Measurements from ENCODE around the gene OSCAR.
"Not testable (repeated sequence)": the region's sequence is repeated elsewhere in the genome, so short reads cannot be mapped to it uniquely, and the experiment has no call there.

OSCAR gene

DNA sequence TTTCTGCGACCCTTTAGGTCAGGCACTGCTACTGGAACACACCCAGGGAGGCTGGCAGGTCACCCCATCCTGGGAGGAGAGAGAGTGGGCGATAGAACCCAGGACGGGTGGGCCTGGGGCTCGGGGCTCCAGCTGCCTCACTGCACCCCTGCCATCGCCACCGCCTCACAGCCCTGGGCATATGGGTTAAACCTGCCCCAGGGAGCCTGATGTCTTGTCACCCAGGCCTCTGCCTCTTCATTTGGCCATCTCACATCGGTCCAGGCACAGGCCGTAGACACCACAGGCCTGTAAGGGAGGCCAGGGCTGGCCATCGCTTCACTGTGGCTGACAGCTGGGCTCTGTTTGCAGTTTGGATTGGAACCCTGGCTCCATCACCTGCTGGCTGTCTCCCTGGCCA lies 25.1 kb upstream of the OSCAR start:
- no peak for DNase-seq (ENCODE audit: low read depth in 2 of 2)

DNA sequence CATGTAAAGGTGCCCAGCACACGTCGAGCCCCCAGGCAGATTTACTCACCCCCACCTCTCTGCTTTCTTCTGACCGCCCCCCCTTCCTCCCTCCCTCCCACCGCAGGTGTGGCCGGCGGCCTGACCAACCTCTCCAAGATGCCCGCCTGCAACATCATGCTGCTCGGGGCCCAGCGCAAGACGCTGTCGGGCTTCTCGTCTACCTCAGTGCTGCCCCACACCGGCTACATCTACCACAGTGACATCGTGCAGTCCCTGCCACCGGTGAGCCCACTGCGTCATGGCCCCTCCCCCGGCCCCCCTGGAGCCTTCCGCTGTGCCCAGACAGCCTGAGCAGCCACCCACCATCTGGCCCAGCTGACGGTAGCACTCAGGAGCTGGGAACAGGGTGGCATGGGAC lies 23.8 kb upstream of the OSCAR start:
- no peak for DNase-seq (ENCODE audit: low read depth in 2 of 2)

DNA sequence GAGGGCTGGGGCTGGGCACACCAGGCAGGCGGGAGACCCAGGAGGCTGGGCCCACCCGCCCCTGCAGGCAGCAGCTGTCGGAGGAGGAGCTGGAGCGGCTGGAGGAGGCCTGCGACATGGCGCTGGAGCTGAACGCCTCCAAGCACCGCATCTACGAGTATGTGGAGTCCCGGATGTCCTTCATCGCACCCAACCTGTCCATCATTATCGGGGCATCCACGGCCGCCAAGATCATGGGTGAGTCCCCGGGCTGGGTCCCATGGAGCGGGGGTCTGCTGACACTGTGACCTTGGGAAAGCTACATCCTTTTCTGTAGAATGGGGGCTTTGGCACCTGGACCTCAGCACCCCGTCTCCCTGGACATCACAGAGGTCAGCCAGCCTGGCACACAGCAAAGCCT lies 23.1 kb upstream of the OSCAR start:
- no peak for DNase-seq (ENCODE audit: low read depth in 2 of 2)

DNA sequence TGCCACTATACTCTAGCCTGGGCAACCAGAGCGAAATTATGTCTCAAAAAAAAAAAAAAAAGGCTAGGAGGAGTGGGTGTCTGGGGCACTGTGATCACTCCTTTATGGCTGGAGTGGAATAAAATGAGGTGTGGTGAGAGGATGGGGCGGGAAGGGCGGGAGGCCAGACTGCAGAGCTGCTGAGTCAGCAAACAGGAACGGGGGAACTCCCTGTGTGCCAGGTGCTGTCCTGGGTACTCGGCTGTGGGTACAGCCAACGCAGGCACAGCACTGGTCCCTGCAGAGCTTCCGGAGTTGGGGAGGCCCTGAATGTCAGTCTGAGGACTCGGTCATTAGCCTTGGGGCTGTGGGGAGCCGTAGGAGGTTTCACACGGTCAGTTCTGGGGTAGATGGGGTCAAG lies 20.7 kb upstream of the OSCAR start:
- no peak for DNase-seq (ENCODE audit: low read depth in 2 of 2)

DNA sequence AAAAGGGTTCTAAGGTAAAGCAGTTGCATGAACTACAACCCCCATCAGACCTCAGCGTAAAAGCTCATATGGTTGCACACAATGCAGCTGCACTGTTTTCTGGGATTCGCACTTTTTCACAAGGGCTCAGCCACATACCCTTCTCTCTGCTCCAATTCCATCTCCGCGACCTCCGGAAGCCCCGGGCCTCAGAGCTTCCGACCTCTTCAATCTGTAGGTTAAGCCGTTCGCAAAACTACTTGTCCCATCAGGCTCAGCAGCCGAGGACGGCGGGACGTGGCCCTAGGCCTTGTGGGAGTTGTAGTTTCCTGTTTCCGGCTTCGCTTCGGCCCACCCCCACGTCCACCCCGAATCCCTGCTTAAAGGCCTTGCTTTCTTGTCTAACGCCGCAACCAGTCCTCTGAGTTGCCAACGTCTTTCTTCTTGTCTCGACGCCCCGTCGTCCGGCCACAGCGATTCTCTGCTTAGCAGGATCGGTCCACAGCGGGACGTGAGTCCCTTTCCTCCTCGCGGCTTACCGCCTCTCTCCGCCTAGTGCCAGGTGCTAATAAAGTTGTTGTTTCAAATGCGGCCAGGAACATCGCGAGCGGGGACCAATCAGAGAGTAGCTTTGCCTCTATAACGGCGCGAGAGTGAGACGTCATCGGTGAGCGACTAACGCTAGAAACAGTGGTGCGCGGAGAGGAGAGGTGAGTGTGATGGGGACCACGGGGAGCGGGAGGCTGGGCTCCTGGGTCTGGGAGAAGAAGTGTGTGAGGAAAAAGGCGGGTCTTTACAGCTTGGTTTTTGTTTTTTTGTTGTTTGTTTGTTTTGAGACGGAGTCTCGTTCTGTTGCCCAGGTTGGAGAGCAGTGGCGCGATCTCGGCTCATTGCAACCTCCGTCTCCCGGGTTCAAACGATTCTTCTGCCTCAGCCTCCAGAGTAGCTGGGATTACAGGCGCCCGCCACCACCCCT lies 14.8 kb upstream of the OSCAR start, which contains the start of the genes PRPF31 and TFPT:
TSS of gene PRPF31 (plus strand) at position 646 of the 955 bp plus-strand sequence. CDS start 2,525 bp downstream, outside the sequence.
TSS of gene TFPT (minus strand) at position 549 of the 955 bp plus-strand sequence. CDS start at position 161, 388 bp downstream.
- peak; percentile 86 to 94 for DNase-seq (ENCODE audit: low read depth in 2 of 2)

DNA sequence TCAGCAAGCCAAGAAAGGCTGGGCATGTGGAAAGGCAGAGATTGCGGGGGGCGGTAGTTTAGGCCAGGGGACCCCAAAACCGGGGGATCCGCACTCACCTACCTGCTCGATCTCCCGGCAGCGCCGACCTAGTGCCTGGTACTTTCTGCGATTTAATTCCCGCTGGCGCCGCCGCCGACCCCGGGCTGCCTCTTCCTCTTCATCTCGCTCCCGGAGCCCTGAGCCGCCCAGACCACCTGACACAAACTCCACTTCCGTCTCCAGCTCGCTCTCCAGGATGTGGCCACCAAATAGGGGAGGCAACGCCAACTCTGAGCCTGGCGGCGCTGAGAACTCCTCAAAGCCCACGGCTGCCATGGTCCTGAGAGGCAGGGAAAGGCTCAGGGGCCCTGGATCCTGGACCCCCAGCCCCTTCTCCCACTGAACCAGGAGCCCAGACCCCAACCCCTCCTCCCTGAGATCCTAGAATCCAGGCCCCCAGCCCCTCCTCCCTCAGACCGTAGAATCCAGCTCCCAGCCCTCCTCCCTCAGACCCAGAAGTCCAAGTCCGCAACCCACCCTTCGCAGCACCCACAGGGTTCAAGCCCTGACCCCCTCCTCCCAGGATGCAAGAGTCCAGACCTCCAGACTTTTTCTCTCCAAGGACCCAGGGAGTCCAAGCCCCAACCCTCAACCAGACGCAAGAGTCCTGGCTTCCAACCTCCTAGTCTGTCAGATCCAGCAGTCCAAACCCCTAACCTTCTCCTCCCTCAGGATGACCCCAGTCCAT lies 13.9 kb upstream of the OSCAR start:
- no peak for DNase-seq (ENCODE audit: low read depth in 2 of 2)

DNA sequence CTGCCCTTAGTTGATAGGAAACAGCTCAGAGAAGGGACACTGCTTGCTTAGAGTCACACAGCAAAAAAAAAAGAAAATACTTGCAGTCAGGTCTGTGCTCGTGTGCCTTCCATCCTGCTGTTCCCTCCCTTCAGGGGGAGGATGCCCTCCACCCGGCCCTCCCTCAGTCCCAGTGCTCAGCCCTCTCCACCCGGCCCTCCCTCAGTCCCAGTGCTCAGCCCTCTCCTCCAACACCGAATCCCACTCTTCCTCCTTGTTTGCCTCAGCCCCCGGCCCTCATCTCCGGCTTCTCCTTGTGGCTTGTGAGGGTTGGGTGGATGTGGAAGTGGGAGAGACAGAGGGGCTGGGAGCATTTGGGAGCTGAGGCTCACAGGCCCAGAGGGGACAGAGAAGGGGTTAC lies 9.0 kb upstream of the OSCAR start:
- DNase-seq (ENCODE audit: low read depth in 2 of 2), result no peak

DNA sequence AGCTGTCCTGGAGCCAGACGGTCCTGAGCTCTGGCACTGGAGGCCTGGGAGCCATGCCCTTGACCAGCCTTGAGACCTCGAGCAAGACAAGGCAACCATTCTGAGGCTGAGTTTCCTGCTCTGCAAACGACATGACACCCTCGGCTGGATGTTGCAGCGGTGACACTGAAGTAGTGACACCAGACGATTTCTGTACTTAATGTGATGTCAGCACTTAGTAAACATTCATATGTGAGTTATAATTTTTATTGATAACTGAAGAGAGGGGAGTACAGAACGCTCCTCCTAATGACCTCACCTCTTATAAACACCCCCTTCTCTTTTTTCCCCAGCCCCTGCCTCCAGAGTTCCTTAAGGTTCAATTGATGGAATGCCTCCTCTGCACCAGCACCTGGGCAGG lies 7.9 kb upstream of the OSCAR start:
- DNase-seq (ENCODE audit: low read depth in 2 of 2), result no peak

DNA sequence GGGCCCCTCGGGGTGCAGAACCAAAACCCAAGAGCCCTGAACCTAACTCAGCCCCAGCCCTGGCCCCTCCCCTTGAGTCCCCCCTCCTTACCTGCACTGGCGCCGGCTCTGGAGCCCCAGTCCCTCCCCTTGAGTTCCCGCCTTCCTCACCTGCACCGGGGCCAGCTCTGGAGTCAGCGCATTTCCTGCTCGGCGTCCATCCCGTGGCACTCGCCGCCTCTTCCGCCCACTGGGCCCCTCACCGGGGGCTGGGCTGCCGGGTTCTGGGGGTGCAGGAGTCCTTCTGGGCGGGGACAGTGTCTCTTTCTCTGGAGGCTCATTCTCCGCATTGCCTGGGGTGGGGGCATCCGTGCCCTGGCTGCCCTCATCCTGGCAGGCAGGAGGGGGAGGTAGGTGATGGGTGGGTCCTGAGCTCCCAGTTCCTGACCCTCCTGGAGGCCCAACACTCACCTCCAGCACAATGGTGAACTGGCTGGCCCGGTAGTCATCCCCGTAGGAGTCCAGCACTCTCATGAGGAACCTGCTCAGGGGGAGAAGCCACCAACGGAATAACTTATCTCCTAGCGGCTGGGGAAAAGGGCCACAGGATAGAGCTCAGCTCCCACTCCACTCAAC lies 7.4 kb upstream of the OSCAR start:
- no peak for DNase-seq (ENCODE audit: low read depth in 2 of 2)

DNA sequence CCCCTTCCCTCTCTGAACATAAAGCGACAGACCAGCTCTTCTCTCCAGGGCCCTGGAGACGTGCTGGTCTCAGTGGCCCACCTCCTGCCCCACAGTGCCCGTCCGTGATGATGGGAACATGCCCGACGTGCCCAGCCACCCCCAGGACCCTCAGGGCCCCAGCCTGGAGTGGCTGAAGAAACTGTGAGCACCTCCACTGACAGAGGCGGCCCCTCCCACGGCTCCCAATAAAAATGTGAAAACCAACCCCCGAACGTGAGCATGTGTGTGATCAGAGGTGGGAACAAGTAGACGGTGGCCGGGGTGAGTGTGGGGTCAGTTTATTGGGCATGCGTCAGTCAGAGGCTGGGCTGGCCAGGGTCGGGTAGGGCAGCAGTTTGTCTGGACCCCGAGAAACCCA lies 6.1 kb upstream of the OSCAR start:
- DNase-seq (ENCODE audit: low read depth in 2 of 2), result no peak

DNA sequence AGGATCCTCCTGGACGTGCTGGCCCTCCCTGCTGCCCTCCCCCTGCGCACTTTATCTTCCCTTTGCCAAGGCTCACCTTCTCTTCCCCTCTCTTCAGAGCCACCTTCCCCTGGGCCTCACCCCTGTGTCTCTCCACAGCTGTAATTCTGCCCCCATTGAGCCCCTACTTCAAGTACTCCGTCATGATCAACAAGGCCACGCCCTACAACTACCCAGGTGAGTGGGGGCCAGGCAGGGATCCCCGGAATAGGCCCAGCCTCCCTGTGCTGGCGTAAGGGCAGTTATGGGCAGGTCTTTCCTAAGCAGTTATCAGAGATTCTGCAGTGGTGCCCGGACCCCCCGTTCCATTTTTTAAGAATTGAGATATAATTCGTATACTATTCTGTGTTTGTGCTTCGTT lies 5.2 kb upstream of the OSCAR start:
- DNase-seq (ENCODE audit: low read depth in 2 of 2), result no peak

DNA sequence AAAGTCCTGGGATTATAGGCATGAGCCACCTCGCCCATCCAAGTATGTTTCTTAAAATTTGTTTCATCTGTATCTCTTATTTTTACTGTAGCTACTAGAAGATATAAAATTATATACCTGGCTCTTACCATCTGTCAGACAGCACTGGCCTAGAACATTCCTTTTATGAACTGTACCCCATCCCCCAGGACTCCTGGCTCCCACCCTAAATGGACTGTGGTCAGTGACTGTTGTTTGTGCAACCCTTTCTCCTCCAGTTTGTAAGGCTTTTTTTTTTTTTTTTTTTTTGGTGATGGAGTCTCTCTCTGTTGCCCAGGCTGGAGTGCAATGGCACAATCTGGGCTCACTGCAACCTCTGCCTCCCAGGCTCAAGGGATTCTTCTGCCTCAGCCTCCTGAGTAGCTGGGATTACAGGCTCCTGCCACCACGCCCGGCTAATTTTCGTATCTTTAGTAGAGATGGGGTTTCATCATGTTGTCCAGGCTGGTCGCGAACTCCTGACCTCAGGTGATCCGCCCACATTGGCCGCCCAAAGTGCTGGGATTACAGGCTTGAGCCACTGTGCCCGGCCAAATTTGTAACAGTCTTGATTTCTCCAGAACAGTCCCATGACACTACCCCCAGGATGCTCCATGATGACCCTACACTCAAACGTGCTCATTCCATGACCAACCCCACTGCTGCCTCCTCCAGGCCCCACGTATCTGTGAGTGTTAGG lies 4.6 kb upstream of the OSCAR start:
- no peak for DNase-seq (ENCODE audit: low read depth in 2 of 2)

DNA sequence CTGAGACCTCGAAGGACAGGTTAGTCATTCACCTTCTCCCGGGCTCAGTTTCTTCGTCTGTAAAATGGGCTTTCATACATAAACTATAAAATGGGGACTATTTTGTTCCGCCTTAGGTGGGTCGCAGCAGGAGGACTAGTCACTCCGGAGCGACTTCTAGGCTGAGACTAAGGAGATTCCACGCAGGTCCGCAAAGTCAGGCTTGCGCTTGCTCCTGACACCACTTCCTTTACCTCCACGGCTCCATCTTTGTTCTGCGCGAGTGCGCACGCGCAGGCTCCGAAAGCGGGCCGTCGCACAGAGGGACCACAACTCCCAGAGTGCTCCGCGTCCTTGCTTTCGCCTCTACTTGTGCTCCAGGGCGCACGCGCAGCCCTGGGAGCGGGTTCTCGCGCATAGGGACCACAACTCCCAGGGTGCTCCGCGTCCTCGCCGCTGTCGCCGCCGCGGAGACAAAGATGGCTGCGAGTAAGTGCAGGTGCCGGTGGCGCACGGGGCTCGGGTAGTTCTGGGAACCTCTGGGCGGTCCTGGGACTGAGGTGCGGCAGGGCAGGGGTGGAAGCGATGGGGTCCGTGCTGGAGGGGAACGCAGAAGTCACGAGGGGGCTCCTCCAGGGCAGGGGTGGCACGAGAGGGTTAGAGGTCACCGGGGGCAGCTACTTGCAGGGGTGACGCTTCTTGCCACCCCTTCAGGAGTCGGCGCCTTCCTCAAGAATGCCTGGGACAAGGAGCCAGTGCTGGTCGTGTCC lies 2.0 kb upstream of the OSCAR start, which contains the start of gene NDUFA3:
TSS of gene NDUFA3 (plus strand) at position 435 of the 749 bp plus-strand sequence. CDS start at position 459, 24 bp downstream.
- DNase-seq (ENCODE audit: low read depth in 2 of 2), result peak; percentile 91 to 95

DNA sequence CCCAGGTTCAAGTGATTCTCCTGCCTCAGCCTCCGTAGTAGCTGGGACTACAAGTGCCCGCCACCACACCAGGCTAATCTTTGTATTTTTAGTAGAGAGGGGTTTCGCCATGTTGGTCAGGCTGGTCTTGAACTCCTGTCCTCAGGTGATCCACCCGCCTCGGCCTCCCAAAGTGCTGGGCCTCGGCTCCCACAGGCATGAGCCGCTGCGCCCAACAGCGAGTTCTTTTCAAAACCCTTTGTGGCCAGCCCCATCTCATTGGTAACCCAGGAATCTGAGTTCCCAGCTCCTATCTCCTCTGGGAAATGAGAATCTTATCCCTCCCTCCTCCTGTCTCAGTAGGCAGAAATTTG lies 724 bp downstream of the OSCAR start:
- not testable (repeated sequence) for DNase-seq (ENCODE audit: low read depth in 2 of 2)

DNA sequence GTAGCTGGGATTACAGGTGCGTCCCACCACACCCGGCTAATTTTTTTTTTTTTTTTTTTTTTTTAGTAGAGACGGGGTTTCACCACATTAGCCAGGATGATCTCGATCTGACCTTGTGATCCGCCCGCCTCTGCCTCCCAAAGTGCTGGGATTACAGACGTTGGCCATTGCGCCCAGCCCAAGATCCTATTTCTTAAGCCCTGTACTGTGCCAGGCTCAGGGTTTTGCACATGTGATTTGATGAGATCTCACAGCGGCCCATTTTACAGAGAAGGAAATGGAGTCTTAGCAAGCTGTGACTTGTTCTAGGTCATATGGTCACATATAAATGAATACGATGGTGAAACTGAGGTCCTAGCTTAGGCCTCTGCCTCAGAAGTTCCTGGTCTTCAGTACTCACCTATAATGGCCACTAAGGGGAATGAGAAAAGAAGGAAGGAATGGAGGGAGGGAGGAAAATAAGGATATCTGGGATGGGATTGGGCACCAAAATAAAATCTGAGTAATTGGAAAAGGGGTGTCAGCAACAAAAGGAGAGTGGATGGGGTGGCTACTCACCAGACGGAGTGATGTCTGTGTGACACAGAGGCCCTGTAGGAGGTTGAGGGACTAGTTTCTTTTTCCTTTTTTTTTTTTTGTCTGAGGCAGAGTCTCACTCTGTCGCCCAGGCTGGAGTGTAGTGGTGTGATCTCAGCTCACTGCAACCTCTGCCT lies 1.3 kb downstream of the OSCAR start:
- no peak for DNase-seq (ENCODE audit: low read depth in 2 of 2)

DNA sequence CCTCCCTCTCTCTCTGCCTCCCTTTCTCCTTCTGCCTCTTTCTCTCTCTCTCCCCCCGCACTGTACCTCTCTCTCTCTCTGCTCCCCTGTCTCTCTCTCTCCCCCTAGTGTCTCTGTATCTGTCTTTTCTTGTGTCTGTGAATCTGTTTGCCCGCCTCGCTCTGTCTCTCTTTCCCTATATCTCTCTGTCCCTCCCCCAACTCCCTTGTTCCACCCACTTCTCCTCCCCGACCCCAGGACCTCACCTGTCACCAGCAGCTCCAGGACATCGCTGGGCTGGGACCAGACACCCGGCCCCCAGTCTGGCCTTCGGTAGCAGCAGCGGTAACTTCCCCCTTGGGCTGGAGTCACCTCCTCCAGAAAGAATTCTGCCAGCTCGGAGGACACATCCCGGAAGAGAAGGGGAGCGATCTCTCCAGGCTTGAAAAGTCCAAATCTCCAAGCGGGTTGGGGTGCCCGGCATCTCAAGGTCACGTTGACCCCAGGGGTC lies 3.9 kb downstream of the OSCAR start:
- DNase-seq (ENCODE audit: low read depth in 2 of 2), result no peak

DNA sequence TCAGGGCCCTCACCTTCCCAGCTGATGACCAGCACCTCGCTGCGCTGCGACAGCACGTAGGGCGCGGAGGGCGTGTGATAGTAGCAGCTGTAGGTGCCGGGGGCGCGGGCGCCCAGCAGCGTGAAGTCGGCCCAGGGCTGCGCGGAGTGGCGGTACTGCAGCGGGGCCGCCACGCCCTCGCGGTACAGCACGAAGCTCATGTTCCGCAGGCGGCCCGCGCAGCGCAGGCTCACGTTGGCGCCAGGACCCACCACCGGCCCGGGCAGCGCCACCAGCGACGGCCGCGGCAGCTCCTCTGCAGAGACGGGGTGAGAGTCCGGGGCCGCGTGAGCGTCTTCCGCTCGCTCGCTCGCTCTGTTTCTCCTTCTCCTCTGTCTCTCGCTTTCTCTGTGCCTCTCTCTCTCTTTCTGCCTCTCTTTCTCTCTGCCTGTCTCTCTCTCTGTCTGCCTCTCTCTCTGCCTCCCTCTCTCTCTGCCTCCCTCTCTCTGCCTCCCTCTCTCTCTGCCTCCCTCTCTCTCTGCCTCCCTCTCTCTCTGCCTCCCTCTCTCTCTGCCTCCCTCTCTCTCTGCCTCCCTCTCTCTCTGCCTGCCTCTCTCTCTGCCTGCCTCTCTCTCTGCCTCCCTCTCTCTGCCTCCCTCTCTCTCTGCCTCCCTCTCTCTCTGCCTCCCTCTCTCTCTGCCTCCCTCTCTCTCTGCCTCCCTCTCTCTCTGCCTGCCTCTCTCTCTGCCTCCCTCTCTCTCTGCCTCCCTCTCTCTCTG lies 4.6 kb downstream of the OSCAR start:
- peak; percentile 29 to 41 for DNase-seq (ENCODE audit: low read depth in 2 of 2)

DNA sequence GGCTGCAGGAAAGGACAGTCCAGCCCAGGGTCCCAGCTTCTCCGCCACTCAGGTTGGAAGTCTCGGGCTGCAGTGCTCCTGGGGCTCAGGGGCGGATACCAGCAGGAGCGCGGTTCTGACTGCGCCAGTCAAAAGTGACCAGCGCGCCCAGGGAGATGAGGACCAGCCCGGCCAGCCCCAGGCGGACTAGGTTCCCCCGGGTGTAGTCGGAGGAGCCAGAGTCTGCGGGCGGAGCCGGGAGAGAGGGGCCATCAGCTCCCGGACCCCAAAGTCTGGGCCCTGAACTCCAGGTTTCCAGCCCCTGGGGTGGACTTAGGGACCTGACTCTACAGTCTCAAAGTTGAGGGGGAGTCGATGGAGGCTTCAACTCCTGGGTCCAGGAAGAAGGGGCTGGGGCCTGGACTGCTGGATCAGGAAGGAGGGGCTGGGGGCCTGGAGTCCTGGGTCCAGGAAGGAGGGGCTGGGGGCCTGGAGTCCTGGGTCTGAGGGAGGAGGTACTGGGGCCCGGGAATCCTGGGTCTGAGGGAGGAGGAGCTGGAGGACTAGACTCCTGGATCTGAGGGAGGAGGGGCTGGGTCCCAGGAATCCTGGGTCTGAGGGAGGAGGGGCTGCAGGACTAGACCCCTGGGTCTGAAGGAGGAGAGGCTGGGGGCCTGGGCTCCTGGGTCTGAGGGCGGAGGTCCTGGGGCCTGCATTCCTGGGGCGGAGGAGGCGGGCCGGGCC lies 5.3 kb downstream of the OSCAR start:
- DNase-seq (ENCODE audit: low read depth in 2 of 2), result no peak

Measured in stimulated activated CD4-positive, alpha-beta T cell treated with anti-CD3 and anti-CD28 coated beads, Interleukin-1b, Interleukin-23, amount 100 ng/mL, for 4 hours (primary cell).